ENCODE data around the gene LRRC19.

- TF ChIP-seq CTCF (IDR thresholded peaks at IDR 0.05) (no peak), POLR2A (IDR thresholded peaks at IDR 0.05) (no peak)
Observed at GRCh38 chr9:27029186-27029585, 23.7 kb upstream of the LRRC19 start.
